HEK293 (cell line): ENCODE measurements around the gene LPCAT4.

Experiments
- EGR2 ChIP-seq: fragments of 450-650 bp; formaldehyde crosslinking; IDR thresholded peaks from 2 replicates; pipeline ENCODE4 v1.5.1; 2016; ENCODE audit warnings: low read depth, missing biosample characterization, missing genetic modification characterization
- KLF9 ChIP-seq: fragments of 450-650 bp; formaldehyde crosslinking; IDR thresholded peaks from 2 replicates; pipeline ENCODE4 v1.5.1; 2016; ENCODE audit warnings: missing biosample characterization, missing genetic modification characterization, low read depth
- MZF1 ChIP-seq: fragments of 450-650 bp; formaldehyde crosslinking; IDR thresholded peaks from 2 replicates; pipeline ENCODE4 v1.5.1; 2017; ENCODE audit warnings: missing biosample characterization, missing genetic modification characterization, borderline replicate concordance
- SP3 ChIP-seq: fragments of 450-650 bp; formaldehyde crosslinking; IDR thresholded peaks from 2 replicates; pipeline ENCODE4 v1.5.1; 2016; ENCODE audit warnings: missing biosample characterization, missing genetic modification characterization
- ZFP41 ChIP-seq: fragments of 450-650 bp; formaldehyde crosslinking; IDR thresholded peaks from 2 replicates; pipeline ENCODE4 v1.5.1; 2016; ENCODE audit warnings: missing biosample characterization, missing genetic modification characterization, borderline replicate concordance
- ZNF10 ChIP-seq: fragments of 450-650 bp; formaldehyde crosslinking; IDR thresholded peaks from 2 replicates; pipeline ENCODE4 v1.5.1; 2017; ENCODE audit warnings: missing biosample characterization, missing genetic modification characterization
- ZNF19 ChIP-seq: fragments of 450-650 bp; formaldehyde crosslinking; IDR thresholded peaks from 2 replicates; pipeline ENCODE4; 2016; ENCODE audit warnings: missing biosample characterization, missing genetic modification characterization, low read depth
- ZNF2 ChIP-seq: fragments of 450-650 bp; formaldehyde crosslinking; IDR thresholded peaks from 2 replicates; pipeline ENCODE4 v1.5.1; 2016; ENCODE audit warnings: missing biosample characterization, missing genetic modification characterization
- ZNF202 ChIP-seq: fragments of 450-650 bp; formaldehyde crosslinking; IDR thresholded peaks from 2 replicates; pipeline ENCODE4 v1.5.1; 2016; ENCODE audit warnings: missing biosample characterization, missing genetic modification characterization, borderline replicate concordance
- ZNF23 ChIP-seq: fragments of 450-650 bp; formaldehyde crosslinking; IDR thresholded peaks from 2 replicates; pipeline ENCODE4 v1.5.1; 2016; ENCODE audit warnings: missing biosample characterization, missing genetic modification characterization, borderline replicate concordance
- ZNF423 ChIP-seq: fragments of 450-650 bp; formaldehyde crosslinking; IDR thresholded peaks from 2 replicates; pipeline ENCODE4 v1.5.1; 2016; ENCODE audit warnings: missing biosample characterization, missing genetic modification characterization
- ZNF48 ChIP-seq: fragments of 450-650 bp; formaldehyde crosslinking; IDR thresholded peaks from 2 replicates; pipeline ENCODE4 v1.5.1; 2016; ENCODE audit warnings: missing biosample characterization, missing genetic modification characterization
- ZNF510 ChIP-seq: fragments of 450-650 bp; formaldehyde crosslinking; IDR thresholded peaks from 2 replicates; pipeline ENCODE4 v1.5.1; 2018; ENCODE audit warnings: mild to moderate bottlenecking, missing genetic modification characterization, missing biosample characterization; ENCODE audit not compliant: insufficient replicate concordance
- ZNF529 ChIP-seq: fragments of 450-650 bp; formaldehyde crosslinking; IDR thresholded peaks from 2 replicates; pipeline ENCODE4 v1.5.1; 2017; ENCODE audit warnings: missing genetic modification characterization, missing biosample characterization; ENCODE audit not compliant: insufficient replicate concordance
- ZNF600 ChIP-seq: fragments of 450-650 bp; formaldehyde crosslinking; IDR thresholded peaks from 2 replicates; pipeline ENCODE4 v1.5.1; 2016; ENCODE audit warnings: missing biosample characterization, missing genetic modification characterization
- ZNF664 ChIP-seq: fragments of 450-650 bp; formaldehyde crosslinking; IDR thresholded peaks from 2 replicates; pipeline ENCODE4 v1.5.1; 2016; ENCODE audit warnings: missing biosample characterization, missing genetic modification characterization
- ZNF76 ChIP-seq: fragments of 450-650 bp; formaldehyde crosslinking; IDR thresholded peaks from 2 replicates; pipeline ENCODE4; 2016; ENCODE audit warnings: low read depth, missing biosample characterization, missing genetic modification characterization, borderline replicate concordance
- ZNF776 ChIP-seq: fragments of 450-650 bp; formaldehyde crosslinking; IDR thresholded peaks from 2 replicates; pipeline ENCODE4 v1.5.0; 2017; ENCODE audit warnings: missing biosample characterization, missing genetic modification characterization, borderline replicate concordance
- ZNF791 ChIP-seq: fragments of 450-650 bp; formaldehyde crosslinking; IDR thresholded peaks from 2 replicates; pipeline ENCODE4 v1.5.1; 2016; ENCODE audit warnings: missing biosample characterization, missing genetic modification characterization
- ZSCAN23 ChIP-seq: fragments of 450-650 bp; formaldehyde crosslinking; IDR thresholded peaks from 2 replicates; pipeline ENCODE4 v1.5.1; 2016; ENCODE audit warnings: missing biosample characterization, missing genetic modification characterization
- TF ChIP-seq, protein P1 (sequence below): fragments of 450-650 bp; formaldehyde crosslinking; IDR thresholded peaks from 2 replicates; pipeline ENCODE4 v1.5.1; 2016; ENCODE audit warnings: missing biosample characterization, missing genetic modification characterization, borderline replicate concordance
- TF ChIP-seq, protein P2 (sequence below): fragments of 450-650 bp; formaldehyde crosslinking; IDR thresholded peaks from 2 replicates; pipeline ENCODE4 v1.5.1; 2016; ENCODE audit warnings: missing biosample characterization, missing genetic modification characterization
- TF ChIP-seq, protein P3 (sequence below): fragments of 450-650 bp; formaldehyde crosslinking; IDR thresholded peaks from 2 replicates; pipeline ENCODE4 v1.5.1; 2016; ENCODE audit warnings: missing biosample characterization, missing genetic modification characterization, low read depth
- TF ChIP-seq, protein P4 (sequence below): fragments of 450-650 bp; formaldehyde crosslinking; IDR thresholded peaks from 2 replicates; pipeline ENCODE4 v1.5.1; 2016; ENCODE audit warnings: missing biosample characterization, missing genetic modification characterization
- TF ChIP-seq, protein P5 (sequence below): fragments of 450-650 bp; formaldehyde crosslinking; IDR thresholded peaks from 2 replicates; pipeline ENCODE4 v1.5.1; 2016; ENCODE audit warnings: missing biosample characterization, missing genetic modification characterization
- TF ChIP-seq, protein P6 (sequence below): fragments of 450-650 bp; formaldehyde crosslinking; IDR thresholded peaks from 2 replicates; pipeline ENCODE4 v1.5.1; 2016; ENCODE audit warnings: missing biosample characterization, missing genetic modification characterization
- TF ChIP-seq, protein P7 (sequence below): fragments of 450-650 bp; formaldehyde crosslinking; IDR thresholded peaks from 2 replicates; pipeline ENCODE4 v1.5.1; 2016; ENCODE audit warnings: missing biosample characterization, missing genetic modification characterization

LPCAT4 gene

DNA sequence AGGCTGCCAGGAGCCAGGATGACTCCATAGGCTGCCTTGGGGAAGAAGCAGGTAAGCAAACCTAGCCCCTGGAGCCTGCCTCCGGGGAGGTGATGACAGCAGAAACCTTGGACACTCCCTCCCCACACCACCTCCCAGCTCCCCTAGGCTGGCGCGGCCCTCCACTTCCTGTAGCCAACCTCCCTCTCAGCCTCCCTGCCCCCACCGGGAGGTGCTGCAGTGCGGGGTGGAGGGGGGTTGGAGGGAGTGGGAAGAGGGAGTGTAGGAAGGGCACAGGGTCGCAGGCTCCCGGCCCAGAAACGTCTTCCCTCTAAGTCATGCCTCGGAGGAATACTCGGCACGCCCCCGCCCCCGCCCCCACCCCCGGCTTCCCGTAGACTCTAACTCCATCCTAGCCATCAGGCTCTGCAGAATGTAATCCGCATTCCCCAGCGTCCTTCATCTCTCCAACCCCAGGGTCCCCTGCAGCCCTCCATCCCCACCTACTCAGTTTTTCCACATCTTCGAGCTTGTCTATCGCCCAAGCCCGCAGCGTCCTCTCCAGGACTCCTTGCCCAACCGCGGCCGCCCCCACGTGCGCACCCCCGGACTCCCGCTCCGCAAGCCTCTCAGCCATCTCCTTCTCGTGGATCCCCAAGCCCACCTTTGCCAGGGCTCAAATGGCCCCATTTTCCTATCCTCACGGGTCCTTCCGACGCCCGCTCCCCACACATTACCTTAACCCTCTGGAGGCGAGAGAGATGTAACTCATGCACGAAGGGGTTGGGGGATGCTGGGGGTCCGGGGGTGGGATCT is 528 bp downstream of the LPCAT4 start (continued):
- TF ChIP-seq ZNF791 (tag by site-specific recombination) (no peak), KLF9 (tag by site-specific recombination) (peak; percentile 60; the same call in 1 of the 2 replicates), ZFP41 (tag by site-specific recombination) (no peak), EGR2 (tag by site-specific recombination) (peak; percentile 76), ZNF202 (tag by site-specific recombination) (no peak), ZNF423 (tag by site-specific recombination) (no peak), ZNF48 (tag by site-specific recombination) (no peak), ZNF10 (tag by site-specific recombination) (peak; percentile 61; the same call in 1 of the 2 replicates), ZSCAN23 (tag by site-specific recombination) (no peak), ZNF600 (peak; percentile 39; the same call in 1 of the 2 replicates), ZNF776 (tag by site-specific recombination) (no peak), MZF1 (tag by site-specific recombination) (no peak), ZNF19 (tag by site-specific recombination) (no peak), ZNF529 (no peak), ZNF664 (tag by site-specific recombination) (no peak), ZNF510 (tag by site-specific recombination) (no peak), ZNF23 (no peak), ZNF76 (tag by site-specific recombination) (no peak; the same call in 1 of the 2 replicates), SP3 (peak; percentile 69), ZNF2 (tag by site-specific recombination) (no peak)
- TF ChIP-seq, protein P1, sequence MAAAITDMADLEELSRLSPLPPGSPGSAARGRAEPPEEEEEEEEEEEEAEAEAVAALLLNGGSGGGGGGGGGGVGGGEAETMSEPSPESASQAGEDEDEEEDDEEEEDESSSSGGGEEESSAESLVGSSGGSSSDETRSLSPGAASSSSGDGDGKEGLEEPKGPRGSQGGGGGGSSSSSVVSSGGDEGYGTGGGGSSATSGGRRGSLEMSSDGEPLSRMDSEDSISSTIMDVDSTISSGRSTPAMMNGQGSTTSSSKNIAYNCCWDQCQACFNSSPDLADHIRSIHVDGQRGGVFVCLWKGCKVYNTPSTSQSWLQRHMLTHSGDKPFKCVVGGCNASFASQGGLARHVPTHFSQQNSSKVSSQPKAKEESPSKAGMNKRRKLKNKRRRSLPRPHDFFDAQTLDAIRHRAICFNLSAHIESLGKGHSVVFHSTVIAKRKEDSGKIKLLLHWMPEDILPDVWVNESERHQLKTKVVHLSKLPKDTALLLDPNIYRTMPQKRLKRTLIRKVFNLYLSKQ: no peak
- TF ChIP-seq, protein P2, sequence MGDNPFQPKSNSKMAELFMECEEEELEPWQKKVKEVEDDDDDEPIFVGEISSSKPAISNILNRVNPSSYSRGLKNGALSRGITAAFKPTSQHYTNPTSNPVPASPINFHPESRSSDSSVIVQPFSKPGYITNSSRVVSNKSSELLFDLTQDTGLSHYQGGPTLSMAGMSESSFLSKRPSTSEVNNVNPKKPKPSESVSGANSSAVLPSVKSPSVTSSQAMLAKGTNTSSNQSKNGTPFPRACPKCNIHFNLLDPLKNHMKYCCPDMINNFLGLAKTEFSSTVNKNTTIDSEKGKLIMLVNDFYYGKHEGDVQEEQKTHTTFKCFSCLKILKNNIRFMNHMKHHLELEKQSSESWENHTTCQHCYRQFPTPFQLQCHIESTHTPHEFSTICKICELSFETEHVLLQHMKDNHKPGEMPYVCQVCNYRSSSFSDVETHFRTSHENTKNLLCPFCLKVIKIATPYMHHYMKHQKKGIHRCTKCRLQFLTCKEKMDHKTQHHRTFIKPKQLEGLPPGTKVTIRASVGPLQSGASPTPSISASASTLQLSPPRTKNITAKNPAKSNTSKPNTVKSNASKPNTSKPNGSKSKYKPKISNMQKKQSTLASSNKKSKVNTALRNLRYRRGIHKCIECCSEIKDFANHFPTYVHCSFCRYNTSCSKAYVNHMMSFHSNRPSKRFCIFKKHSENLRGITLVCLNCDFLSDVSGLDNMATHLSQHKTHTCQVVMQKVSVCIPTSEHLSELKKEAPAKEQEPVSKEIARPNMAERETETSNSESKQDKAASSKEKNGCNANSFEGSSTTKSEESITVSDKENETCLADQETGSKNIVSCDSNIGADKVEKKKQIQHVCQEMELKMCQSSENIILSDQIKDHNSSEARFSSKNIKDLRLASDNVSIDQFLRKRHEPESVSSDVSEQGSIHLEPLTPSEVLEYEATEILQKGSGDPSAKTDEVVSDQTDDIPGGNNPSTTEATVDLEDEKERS (tag by site-specific recombination): no peak
- TF ChIP-seq, protein P3, sequence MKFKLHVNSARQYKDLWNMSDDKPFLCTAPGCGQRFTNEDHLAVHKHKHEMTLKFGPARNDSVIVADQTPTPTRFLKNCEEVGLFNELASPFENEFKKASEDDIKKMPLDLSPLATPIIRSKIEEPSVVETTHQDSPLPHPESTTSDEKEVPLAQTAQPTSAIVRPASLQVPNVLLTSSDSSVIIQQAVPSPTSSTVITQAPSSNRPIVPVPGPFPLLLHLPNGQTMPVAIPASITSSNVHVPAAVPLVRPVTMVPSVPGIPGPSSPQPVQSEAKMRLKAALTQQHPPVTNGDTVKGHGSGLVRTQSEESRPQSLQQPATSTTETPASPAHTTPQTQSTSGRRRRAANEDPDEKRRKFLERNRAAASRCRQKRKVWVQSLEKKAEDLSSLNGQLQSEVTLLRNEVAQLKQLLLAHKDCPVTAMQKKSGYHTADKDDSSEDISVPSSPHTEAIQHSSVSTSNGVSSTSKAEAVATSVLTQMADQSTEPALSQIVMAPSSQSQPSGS (tag by site-specific recombination): no peak
- TF ChIP-seq, protein P4, sequence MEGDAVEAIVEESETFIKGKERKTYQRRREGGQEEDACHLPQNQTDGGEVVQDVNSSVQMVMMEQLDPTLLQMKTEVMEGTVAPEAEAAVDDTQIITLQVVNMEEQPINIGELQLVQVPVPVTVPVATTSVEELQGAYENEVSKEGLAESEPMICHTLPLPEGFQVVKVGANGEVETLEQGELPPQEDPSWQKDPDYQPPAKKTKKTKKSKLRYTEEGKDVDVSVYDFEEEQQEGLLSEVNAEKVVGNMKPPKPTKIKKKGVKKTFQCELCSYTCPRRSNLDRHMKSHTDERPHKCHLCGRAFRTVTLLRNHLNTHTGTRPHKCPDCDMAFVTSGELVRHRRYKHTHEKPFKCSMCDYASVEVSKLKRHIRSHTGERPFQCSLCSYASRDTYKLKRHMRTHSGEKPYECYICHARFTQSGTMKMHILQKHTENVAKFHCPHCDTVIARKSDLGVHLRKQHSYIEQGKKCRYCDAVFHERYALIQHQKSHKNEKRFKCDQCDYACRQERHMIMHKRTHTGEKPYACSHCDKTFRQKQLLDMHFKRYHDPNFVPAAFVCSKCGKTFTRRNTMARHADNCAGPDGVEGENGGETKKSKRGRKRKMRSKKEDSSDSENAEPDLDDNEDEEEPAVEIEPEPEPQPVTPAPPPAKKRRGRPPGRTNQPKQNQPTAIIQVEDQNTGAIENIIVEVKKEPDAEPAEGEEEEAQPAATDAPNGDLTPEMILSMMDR (tag by site-specific recombination): no peak
- TF ChIP-seq, protein P5, sequence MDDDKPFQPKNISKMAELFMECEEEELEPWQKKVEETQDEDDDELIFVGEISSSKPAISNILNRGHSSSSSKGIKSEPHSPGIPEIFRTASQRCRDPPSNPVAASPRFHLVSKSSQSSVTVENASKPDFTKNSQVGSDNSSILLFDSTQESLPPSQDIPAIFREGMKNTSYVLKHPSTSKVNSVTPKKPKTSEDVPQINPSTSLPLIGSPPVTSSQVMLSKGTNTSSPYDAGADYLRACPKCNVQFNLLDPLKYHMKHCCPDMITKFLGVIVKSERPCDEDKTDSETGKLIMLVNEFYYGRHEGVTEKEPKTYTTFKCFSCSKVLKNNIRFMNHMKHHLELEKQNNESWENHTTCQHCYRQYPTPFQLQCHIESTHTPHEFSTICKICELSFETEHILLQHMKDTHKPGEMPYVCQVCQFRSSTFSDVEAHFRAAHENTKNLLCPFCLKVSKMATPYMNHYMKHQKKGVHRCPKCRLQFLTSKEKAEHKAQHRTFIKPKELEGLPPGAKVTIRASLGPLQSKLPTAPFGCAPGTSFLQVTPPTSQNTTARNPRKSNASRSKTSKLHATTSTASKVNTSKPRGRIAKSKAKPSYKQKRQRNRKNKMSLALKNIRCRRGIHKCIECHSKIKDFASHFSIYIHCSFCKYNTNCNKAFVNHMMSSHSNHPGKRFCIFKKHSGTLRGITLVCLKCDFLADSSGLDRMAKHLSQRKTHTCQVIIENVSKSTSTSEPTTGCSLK (tag by site-specific recombination): no peak
- TF ChIP-seq, protein P6, sequence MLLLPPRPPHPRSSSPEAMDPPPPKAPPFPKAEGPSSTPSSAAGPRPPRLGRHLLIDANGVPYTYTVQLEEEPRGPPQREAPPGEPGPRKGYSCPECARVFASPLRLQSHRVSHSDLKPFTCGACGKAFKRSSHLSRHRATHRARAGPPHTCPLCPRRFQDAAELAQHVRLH: no peak
- TF ChIP-seq, protein P7, sequence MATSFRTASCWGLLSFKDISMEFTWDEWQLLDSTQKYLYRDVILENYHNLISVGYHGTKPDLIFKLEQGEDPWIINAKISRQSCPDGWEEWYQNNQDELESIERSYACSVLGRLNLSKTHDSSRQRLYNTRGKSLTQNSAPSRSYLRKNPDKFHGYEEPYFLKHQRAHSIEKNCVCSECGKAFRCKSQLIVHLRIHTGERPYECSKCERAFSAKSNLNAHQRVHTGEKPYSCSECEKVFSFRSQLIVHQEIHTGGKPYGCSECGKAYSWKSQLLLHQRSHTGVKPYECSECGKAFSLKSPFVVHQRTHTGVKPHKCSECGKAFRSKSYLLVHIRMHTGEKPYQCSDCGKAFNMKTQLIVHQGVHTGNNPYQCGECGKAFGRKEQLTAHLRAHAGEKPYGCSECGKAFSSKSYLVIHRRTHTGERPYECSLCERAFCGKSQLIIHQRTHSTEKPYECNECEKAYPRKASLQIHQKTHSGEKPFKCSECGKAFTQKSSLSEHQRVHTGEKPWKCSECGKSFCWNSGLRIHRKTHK (tag by site-specific recombination): no peak
